ENCODE results near the gene ANO4.

ANO4 gene

DNA sequence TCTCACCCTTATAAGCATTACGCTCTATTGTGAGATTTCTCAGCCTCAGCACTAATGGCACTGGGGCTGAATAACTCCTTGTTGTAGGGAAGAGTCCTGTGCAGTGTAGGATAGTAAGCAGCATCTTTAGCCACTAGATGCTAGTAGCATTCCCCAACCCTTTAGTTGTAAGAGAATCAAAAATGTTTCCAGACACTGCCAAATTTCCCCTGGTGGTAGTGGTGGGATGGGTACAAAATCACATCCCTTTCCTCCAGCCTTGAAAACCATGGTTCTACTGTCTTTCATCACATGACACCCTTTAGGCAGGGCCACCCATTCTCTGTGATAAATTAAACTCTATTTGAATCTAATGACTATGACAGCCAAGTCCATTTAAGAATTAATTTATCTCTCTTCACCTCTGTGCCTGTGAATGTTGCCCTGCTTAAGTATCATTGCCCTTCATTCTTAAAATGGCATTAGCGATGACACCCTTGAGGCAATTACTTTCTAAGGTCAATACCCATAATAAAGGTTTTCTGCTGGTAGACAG lies 199.4 kb downstream of the ANO4 start:
- TF ChIP-seq EZH2 (optimal IDR thresholded peaks at IDR 0.05; ENCODE audit: low read depth, low read length) (no peak), EZH2phosphoT487 (IDR thresholded peaks at IDR 0.05; ENCODE audit: low read length) (no peak)
- TF ChIP-seq, protein P1, sequence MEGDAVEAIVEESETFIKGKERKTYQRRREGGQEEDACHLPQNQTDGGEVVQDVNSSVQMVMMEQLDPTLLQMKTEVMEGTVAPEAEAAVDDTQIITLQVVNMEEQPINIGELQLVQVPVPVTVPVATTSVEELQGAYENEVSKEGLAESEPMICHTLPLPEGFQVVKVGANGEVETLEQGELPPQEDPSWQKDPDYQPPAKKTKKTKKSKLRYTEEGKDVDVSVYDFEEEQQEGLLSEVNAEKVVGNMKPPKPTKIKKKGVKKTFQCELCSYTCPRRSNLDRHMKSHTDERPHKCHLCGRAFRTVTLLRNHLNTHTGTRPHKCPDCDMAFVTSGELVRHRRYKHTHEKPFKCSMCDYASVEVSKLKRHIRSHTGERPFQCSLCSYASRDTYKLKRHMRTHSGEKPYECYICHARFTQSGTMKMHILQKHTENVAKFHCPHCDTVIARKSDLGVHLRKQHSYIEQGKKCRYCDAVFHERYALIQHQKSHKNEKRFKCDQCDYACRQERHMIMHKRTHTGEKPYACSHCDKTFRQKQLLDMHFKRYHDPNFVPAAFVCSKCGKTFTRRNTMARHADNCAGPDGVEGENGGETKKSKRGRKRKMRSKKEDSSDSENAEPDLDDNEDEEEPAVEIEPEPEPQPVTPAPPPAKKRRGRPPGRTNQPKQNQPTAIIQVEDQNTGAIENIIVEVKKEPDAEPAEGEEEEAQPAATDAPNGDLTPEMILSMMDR (IDR thresholded peaks at IDR 0.05; ENCODE audit: low read length) = no peak; the same call in 1 of the 2 replicates
- Histone ChIP-seq H3K4me1 (ENCODE audit: low read length) (peaks cover 8% of the 10 kb centered on the region), H3K27ac (ENCODE audit: low read length) (no peak overlapping the region), H3F3A (ENCODE audit: insufficient read depth, low read length) (no peaks in the 10 kb centered on the region), H3K27me3 (replicated peaks; ENCODE audit: insufficient read depth, low read length) (peaks cover 90% of the 10 kb centered on the region), H3K9me2 (replicated peaks; ENCODE audit: insufficient read depth, low read length) (no peaks in the 10 kb centered on the region), H3K36me3 (replicated peaks; ENCODE audit: insufficient read depth, low read length) (no peaks in the 10 kb centered on the region), H3K9ac (ENCODE audit: low read length) (no peak overlapping the region), H3K9me3 (replicated peaks; ENCODE audit: insufficient read depth, low read length) (no peaks in the 10 kb centered on the region), H2AFZ (ENCODE audit: low read length) (no peak overlapping the region), H3K79me2 (ENCODE audit: low read length) (no peaks in the 10 kb centered on the region), H3K4me2 (ENCODE audit: low read depth, low read length) (no peak overlapping the region), H4K20me1 (ENCODE audit: insufficient read depth, low read length) (no peaks in the 10 kb centered on the region; the same call in 1 of the 2 replicates), H3K4me3 (ENCODE audit: low read length) (no peak overlapping the region)
- no peak for DNase-seq

DNA sequence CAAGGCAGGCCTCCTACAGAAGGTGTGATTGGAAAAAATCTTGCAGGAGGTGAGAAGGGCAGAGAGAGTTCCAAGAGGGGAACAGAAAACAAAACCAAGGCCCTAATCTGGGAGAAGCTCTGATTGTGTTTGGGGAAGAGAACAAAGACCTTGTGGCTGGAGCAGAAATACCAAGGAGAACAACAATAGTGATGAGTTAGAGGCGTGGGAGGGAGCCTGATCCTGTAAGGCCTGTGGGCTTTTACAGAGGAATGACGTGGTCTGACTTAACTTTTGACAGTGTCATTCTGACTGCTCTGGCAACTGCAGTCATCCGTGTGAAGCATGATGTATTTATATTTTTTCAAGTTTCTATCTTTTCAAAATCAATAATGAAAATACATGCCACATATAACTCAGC lies 200.6 kb downstream of the ANO4 start:
- H3K4me3 ChIP-seq (ENCODE audit: low read length) = no peak overlapping the region
- TF ChIP-seq EZH2 (optimal IDR thresholded peaks at IDR 0.05; ENCODE audit: low read depth, low read length) = no peak
- TF ChIP-seq, protein P1 (IDR thresholded peaks at IDR 0.05; ENCODE audit: low read length) = 0 out of 2 replicates have a peak, but pooled peaks have one; percentile 1
- no peak for TF ChIP-seq EZH2phosphoT487 (IDR thresholded peaks at IDR 0.05; ENCODE audit: low read length)
- no peaks in the 10 kb centered on the region for H3K36me3 ChIP-seq (replicated peaks; ENCODE audit: insufficient read depth, low read length)
- no peaks in the 10 kb centered on the region; the same call in 1 of the 2 replicates for H4K20me1 ChIP-seq (ENCODE audit: insufficient read depth, low read length)
- H3K4me1 ChIP-seq (ENCODE audit: low read length) = peaks cover 8% of the 10 kb centered on the region
- no peak overlapping the region for H3K4me2 ChIP-seq (ENCODE audit: low read depth, low read length)
- no peak overlapping the region for H3K27ac ChIP-seq (ENCODE audit: low read length)
- no peaks in the 10 kb centered on the region for H3K79me2 ChIP-seq (ENCODE audit: low read length)
- no peaks in the 10 kb centered on the region for H3K9me2 ChIP-seq (replicated peaks; ENCODE audit: insufficient read depth, low read length)
- DNase-seq = no peak
- H3K9ac ChIP-seq (ENCODE audit: low read length) = no peak overlapping the region
- no peaks in the 10 kb centered on the region for H3F3A ChIP-seq (ENCODE audit: insufficient read depth, low read length)
- H3K9me3 ChIP-seq (replicated peaks; ENCODE audit: insufficient read depth, low read length) = no peaks in the 10 kb centered on the region
- peaks cover 98% of the 10 kb centered on the region for H3K27me3 ChIP-seq (replicated peaks; ENCODE audit: insufficient read depth, low read length)
- no peak overlapping the region for H2AFZ ChIP-seq (ENCODE audit: low read length)

DNA sequence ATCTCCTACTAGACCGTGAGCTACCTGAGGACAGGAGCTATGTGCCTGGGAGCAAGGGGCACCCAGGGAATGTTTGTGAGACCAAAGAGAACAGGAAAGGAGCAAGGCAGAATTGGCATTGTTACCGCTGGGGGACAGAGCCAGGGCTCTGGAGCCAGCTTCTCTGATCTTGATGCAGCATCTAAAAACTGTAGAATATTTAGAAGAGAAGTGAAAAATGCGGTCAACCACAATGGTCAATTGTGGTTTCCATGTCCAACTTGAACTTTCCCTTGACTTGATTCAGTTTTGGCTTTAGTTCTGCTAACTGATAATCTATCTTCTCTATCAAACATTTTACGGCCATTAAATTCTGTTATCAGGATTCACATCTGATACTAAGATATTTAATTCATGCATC lies 201.2 kb downstream of the ANO4 start:
- Histone ChIP-seq H3K27me3 (replicated peaks; ENCODE audit: insufficient read depth, low read length) (peaks cover 98% of the 10 kb centered on the region), H3K4me2 (ENCODE audit: low read depth, low read length) (no peak overlapping the region), H3K9me2 (replicated peaks; ENCODE audit: insufficient read depth, low read length) (no peaks in the 10 kb centered on the region), H2AFZ (ENCODE audit: low read length) (no peak overlapping the region), H3F3A (ENCODE audit: insufficient read depth, low read length) (no peaks in the 10 kb centered on the region), H3K4me3 (ENCODE audit: low read length) (no peak overlapping the region), H3K9me3 (replicated peaks; ENCODE audit: insufficient read depth, low read length) (no peaks in the 10 kb centered on the region), H3K79me2 (ENCODE audit: low read length) (no peaks in the 10 kb centered on the region), H3K36me3 (replicated peaks; ENCODE audit: insufficient read depth, low read length) (no peaks in the 10 kb centered on the region), H4K20me1 (ENCODE audit: insufficient read depth, low read length) (no peaks in the 10 kb centered on the region; the same call in 1 of the 2 replicates), H3K4me1 (ENCODE audit: low read length) (peaks cover 8% of the 10 kb centered on the region), H3K27ac (ENCODE audit: low read length) (no peak overlapping the region), H3K9ac (ENCODE audit: low read length) (no peak overlapping the region)
- peak; percentile 69 for DNase-seq
- 0 out of 2 replicates have a peak, but pooled peaks have one; percentile 49 for TF ChIP-seq EZH2phosphoT487 (IDR thresholded peaks at IDR 0.05; ENCODE audit: low read length)
- TF ChIP-seq, protein P1 (IDR thresholded peaks at IDR 0.05; ENCODE audit: low read length) = 0 out of 2 replicates have a peak, but pooled peaks have one; percentile 4
- no peak for TF ChIP-seq EZH2 (optimal IDR thresholded peaks at IDR 0.05; ENCODE audit: low read depth, low read length)
